Gastroesophageal sphincter (tissue), 3 donors: ENCODE measurements around the gene SURF4.

ENCODE experiments used
- POLR2A ChIP-seq, 2 donors: fragments of 450-650 bp; IDR thresholded peaks; one replicate each; pipeline ENCODE4 v1.6.1; 2017; ENCODE audit warnings: antibody characterized with exemption in 2 of 2, mild to moderate bottlenecking in 2 of 2, moderate library complexity in 1 of 2
- TF ChIP-seq, protein P1 (sequence below), 4 experiments: fragments of 200-600 bp in 2 of 4; fragments of 450-650 bp in 2 of 4; sonication (generic) in 1 of 4; IDR thresholded peaks; one replicate each; pipeline ENCODE4 v1.5.1; 2017 to 2019; ENCODE audit warnings: antibody characterized with exemption in 4 of 4, mild to moderate bottlenecking in 2 of 4, moderate library complexity in 2 of 4

- no peak for TF ChIP-seq POLR2A (IDR thresholded peaks at IDR 0.05)
- TF ChIP-seq, protein P1, sequence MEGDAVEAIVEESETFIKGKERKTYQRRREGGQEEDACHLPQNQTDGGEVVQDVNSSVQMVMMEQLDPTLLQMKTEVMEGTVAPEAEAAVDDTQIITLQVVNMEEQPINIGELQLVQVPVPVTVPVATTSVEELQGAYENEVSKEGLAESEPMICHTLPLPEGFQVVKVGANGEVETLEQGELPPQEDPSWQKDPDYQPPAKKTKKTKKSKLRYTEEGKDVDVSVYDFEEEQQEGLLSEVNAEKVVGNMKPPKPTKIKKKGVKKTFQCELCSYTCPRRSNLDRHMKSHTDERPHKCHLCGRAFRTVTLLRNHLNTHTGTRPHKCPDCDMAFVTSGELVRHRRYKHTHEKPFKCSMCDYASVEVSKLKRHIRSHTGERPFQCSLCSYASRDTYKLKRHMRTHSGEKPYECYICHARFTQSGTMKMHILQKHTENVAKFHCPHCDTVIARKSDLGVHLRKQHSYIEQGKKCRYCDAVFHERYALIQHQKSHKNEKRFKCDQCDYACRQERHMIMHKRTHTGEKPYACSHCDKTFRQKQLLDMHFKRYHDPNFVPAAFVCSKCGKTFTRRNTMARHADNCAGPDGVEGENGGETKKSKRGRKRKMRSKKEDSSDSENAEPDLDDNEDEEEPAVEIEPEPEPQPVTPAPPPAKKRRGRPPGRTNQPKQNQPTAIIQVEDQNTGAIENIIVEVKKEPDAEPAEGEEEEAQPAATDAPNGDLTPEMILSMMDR (IDR thresholded peaks at IDR 0.05): no peak
Measured at GRCh38 chr9:133385452-133385851, 9.6 kb upstream of the SURF4 start.
